ENCODE results near the gene CAD. TPM values are rescaled to one million over a fixed set of nuclear protein-coding genes. Genes with fewer than 3 reads are reported as not detected.

CAD gene
- total RNA-seq, 1 experiment from 2014 or later: 6.9 TPM

DNA sequence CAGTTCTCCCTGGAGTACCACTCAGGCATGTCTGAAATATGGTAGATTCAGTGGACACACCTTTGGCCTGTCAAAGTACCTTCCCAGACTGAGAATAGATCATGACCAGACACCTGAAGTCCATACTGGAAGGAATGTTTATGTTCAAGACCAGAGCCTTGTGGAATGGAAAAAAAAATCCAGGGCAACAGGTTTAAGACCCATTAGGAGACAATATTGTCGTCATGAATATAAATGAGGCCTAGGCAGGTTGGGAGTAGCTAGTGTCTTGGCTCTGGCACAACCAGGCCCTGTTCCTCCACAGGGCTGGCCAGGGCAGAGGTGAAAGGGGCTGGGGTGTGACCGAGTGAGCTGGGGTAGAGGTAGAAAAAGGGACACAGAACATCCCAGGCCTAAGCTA lies 18.5 kb upstream of the CAD start:
- DNase-seq (ENCODE audit: low spot score): no peak

DNA sequence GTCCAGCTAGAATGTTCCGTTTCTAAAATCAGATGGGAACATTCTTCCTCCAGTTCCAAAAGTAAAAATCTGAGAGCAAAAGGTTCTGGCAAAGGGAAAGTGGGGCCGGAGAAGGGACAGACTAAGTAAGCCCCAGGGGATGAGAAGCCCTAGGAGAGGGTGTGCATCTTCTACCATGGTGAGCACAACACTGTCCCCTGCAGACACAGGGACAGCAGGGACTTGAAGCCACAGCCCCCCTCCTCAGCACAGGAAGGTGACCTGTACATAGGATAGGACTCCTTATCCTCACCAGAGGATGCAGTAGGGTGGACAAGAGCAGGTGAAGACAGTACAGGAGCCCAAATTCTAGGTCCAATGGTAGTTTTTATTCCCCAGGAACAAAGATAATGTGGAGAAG lies 17.9 kb upstream of the CAD start:
- DNase-seq (ENCODE audit: low spot score): no peak

DNA sequence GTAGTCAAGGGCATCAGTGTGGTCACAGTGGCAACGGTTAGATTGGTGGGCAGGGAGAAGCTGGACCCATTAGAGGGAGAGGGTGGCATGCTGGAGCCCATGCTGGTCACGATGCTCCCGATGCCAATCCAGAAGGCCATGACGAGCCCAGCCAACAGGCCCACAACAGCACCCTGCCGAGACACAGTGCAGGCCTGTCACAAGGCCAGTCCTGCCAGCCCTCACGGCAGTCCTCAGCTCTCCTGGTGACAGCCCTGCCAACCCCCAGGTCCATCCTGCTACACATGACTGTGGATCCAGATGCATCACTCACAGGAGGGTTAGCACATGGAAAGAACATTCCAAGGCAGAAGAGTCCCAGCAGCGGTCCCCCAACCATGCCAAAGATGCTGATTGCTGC lies 15.5 kb upstream of the CAD start:
- no peak for DNase-seq (ENCODE audit: low spot score)

DNA sequence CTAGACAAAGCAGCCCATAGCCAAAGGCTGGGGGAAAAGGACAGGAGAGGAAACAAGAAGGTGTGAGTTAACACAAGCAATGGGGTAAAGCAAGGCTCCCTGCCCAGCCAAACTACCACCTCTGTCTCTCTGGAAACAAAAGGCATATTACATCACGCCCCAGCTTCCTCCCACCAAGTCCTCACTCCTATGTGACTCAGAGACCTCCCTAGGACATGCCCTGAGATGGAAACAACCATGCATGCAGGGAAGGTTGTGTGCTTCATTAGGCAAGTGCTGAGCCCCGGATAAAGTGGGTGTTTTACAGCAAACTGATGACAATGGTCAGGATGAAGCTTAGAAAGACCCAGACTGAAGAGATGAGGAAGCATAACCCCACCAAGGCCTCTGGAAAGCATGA lies 14.3 kb upstream of the CAD start:
- no peak for DNase-seq (ENCODE audit: low spot score)

DNA sequence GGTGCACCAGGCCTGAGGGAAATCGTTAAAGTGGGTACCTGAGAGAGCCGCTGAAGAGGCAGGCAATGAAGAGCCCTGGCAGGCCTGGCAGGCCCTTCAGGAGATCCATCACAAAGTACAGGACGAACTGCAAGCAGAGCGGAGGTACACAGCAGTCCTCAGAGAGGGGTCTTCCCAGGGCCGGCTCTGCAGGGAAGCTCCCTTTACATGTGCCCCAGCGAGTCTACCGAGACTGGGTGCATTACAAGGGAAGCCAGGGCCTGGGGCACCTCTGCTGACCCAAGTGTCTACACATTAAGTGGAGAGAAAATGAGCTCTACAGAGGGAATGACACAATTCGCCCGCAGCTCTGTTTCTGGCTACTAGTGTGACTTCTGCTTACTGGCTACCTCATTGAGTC lies 13.4 kb upstream of the CAD start:
- DNase-seq (ENCODE audit: low spot score): no peak

DNA sequence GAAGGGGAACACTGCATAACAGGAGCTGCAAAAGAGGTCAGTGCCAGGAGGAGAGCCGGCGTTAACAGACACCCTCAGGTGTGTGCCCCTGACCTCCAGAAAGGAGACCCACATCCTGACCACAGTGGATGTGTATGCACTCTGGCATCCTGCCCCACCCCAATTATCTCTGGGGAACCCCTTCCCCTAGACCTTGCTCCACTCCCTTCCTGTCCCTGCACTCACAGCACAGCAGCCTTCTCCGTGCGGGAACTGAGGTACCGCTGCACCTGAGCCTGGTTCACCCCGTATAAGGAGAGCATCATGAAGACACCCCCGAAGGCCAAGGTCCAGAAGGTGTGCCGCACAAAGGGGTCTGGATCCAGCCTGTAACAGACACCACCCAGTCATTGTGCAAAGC lies 12.6 kb upstream of the CAD start:
- DNase-seq (ENCODE audit: low spot score): no peak

DNA sequence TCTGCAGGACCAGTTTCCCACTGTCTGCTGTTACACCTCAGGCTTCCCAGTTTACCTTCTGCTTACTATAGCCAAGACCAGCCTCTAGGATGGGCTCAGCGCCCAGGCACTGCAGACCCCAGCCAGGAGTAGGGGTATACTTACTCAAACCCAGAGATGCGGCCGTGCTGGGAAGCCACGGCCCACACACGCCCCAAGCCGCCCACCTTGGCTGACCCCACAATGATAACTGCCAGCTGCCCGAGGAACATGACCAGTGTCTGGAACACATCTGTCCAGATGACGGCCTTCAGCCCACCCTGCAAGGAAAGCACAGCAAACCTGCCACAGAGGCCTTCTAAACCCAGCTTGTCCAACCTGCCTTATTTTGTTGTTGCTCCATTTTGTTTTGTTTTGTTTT lies 12.0 kb upstream of the CAD start:
- DNase-seq (ENCODE audit: low spot score): no peak

DNA sequence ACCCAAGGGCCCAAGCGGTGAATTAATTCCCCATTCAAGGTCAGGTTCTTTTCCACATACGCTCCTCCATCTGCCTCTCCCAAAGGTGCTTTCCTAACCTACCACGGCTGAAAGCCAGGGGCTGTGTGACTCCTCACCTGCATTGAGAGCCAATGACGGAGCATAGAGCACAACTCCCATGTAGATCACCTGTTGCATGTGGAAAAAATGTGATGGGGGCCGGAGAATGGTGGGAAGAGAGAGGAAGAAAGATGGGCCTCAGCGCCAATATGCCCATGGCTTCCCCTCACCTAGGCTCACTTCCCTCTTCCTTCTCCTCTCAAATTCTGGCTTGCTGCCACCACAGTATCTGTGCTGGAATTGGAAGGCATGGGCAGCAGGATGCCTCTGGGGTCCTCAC lies 10.8 kb upstream of the CAD start:
- no peak for DNase-seq (ENCODE audit: low spot score)

DNA sequence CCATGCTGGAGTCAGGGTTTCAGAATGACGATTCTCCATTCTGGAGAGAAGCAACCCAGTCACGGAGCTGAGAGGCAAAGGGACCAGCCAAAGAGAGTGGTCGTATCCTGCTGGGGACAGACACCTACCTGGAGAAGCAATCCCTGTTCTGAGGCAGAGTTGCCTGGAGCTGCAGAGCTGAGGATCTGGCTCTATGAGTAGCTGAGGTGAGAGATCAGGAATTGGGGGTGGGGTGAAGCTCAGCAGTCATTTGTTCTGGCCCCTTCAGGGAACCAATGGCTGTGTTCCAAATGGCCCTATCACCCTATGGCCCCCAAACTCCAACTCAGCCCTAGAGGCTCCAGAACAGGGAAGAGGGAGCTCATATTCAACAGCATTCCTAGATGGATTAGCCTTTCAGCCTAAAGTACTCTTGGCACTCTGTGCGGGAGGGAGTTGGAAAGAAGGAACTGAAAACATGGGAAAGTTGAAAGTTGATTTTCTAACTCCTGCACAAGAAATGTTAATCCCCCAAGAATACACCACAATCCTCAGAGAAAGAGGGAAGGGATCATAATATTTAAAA lies 8.6 kb upstream of the CAD start:
- DNase-seq (ENCODE audit: low spot score): no peak

DNA sequence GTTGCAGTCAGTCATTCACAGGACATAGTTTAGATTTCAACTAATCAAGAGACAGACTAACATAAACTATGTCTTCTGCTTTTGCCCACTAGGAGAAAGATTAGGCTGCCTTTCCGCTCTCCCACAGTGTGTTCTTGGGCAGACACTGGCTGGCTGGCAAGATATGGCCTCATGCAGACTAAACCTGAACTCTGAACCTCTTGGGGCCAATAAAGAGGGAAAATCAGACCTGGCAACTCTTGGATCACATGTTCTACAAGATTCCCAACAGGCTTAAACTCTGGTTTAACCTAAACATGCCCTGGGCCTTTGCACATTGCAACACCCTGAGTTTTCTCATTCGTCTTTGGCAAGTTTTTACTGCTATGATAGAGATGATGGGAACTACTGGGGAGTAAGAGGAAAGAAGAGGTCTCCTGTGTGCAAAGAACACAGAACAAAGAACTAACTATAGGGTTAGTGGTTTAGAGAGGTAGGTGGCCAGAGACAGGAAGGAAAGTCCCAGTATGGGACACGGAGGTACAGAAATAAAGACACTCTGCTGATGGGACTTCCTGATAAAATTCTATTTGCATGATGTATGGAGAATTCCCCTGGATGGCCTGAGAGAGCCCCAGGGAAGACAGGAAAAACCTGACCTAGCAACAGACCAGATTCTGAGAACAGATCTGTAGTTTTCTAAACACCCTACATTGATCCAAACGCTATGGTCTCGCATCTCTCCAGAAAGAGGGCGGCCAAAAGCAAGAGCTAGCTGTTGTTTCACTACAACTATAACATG lies 7.4 kb upstream of the CAD start:
- no peak for DNase-seq (ENCODE audit: low spot score)

DNA sequence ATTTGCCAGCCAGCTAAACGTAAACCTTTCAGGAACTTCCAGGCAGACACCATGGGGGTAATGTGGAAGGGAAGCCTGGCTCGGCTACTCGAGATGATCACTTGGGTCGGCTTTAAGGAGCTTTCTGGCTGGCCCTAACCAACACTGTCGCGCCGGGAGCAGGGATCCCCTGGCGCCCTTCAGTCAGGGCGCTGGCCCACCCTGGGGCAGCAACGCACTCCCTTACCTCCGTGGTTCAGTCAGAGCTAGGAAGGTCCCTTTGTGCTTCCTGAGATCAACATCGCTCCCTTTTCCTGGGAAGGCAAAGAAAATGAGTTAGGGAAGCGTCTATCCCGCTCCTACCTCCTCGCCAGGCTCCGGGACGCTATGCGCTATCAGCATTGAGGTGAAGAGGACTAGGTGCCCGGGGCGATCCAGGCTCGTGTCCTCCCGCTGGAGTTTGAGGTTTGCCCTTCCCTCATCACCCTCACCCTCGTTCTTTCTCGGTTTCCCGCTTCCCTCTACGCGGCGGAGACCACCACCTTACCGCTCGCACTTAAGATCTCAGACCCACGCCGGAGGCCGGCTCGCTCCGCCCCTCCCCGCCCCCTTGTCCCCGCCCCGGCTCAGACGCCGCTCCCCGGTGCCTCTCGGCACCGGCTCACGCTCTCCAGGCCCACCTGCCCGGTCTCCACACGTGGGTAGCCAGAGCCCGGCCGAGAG lies 5.8 kb upstream of the CAD start:
- DNase-seq (ENCODE audit: low spot score): no peak

DNA sequence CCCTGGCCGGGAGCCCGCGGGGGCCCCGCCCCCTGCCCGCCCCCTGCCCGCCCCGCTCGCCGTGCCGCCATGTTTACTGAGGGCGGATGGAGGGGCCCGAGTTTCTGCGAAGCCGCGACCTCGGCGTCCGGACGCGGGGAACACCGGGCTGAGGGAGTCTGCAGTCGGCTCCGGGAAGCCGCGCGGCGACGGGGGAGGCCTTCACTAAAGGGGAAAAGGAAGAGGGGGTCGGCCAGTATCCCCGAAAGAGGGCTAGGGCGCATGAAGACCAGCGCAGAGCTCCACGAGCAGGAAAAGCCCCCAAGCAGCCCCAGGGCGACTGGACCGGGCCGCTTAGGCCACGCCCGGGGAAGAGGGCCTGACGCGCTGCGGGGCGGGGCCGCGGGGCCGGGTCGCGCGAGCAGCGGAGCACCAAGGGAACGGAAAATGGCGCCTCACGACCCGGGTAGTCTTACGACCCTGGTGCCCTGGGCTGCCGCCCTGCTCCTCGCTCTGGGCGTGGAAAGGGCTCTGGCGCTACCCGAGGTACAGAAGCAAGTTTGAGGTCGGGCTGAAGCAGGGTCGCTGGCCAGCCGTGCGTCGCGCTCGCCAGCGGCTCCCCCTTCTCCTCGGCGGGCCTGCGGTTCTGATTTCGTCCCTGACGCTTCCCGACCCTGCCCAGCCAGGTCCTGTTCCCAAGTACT lies 5.1 kb upstream of the CAD start, which contains the start of the genes ATRAID and SLC5A6:
Gene ATRAID (plus strand): TSS at position 99 of the 683 bp plus-strand sequence. CDS start 328 bp downstream, at position 427.
Gene SLC5A6 (minus strand): TSS at position 326 of the 683 bp plus-strand sequence. CDS start 4,618 bp downstream, outside the sequence.
- DNase-seq (ENCODE audit: low spot score): peak; percentile 52

DNA sequence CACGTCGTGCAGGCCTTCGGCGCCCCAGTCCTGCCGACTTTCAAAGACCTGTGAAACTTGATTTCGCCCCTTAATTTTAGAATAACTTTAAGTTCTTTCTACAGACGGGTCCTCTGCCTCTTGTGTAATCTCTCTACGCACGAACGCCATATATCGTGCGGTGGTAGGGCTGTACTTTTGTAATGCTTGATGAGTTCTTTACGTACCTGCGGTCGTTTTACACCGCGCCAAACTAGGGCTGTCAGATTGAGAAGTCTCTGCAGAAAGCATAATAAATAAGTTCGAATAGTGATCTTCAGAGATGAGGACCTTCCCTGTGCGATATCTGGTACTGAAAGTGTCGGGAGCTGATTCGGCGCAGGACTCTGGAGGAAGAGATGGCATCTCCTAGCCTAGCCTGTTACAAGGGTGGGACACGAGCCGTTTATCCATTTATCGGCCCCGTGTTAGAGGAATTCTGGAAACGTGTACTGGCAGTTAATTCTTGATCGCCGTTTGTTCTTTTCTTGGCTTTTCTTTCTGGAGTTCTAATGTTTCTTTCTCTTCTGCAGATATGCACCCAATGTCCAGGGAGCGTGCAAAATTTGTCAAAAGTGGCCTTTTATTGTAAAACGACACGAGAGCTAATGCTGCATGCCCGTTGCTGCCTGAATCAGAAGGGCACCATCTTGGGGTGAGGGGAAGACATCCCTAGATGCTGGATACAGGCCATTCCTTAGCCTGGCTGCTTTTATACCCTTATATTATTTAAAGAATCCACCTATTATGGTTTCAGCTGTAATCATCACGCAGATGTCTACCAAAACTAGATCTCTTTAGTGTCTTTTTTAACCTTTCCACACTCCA lies 4.3 kb upstream of the CAD start:
- DNase-seq (ENCODE audit: low spot score): no peak

DNA sequence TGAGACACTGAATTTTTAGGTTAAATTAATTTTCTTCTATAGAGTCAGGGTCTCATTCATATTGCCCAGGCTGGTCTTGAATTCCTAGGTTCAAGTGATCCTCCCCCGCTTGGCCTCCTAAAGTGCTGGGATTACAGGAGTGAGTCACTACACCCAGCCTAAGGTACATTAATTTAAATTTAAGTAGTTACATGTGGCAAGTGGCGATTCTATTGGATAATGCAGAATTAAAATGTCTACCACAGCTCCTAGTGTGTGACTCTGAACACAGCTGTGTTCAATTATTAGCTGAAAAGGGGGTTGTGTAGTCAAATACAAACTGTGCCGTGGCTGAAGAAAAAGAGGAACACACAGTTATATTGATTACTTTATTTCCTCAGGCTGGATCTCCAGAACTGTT lies 2.2 kb upstream of the CAD start:
- no peak for DNase-seq (ENCODE audit: low spot score)

DNA sequence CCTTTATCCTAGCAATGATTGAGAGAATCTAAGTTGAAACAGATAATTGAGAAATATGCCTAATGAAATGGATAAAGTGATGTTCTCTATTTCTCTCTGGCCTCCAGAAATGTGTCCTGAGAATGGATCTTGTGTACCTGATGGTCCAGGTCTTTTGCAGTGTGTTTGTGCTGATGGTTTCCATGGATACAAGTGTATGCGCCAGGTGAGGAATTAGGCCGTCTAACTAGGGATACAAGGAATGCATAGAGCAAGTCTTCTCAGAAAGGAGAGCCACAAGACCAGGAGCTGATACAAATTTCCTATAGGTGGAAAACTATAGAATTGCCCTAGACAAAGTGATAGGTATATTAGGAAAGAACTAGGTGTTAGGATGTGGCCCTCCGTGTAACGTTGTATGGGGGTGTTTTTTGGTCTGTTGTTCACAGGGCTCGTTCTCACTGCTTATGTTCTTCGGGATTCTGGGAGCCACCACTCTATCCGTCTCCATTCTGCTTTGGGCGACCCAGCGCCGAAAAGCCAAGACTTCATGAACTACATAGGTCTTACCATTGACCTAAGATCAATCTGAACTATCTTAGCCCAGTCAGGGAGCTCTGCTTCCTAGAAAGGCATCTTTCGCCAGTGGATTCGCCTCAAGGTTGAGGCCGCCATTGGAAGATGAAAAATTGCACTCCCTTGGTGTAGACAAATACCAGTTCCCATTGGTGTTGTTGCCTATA lies 592 bp upstream of the CAD start:
- DNase-seq (ENCODE audit: low spot score): no peak

DNA sequence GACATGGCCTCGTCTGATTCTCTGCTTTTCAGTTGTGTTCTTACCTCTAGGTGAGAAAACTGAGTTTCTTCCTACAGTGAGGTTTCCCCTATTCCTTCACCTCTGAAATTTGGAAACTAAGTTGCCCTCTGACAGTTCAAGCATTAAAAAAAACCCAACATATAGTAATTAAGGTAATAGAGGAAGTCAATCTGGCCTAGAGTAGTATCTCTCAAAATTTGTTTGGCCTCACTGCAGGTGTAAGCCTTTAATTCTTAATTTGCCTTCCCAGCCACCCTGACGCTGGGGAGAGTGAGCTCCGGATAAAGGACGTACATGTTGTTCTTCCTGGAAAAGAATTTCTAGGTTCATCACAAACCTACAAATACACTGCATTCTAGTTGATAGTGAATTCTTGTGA lies 1.4 kb downstream of the CAD start:
- no peak for DNase-seq (ENCODE audit: low spot score)

DNA sequence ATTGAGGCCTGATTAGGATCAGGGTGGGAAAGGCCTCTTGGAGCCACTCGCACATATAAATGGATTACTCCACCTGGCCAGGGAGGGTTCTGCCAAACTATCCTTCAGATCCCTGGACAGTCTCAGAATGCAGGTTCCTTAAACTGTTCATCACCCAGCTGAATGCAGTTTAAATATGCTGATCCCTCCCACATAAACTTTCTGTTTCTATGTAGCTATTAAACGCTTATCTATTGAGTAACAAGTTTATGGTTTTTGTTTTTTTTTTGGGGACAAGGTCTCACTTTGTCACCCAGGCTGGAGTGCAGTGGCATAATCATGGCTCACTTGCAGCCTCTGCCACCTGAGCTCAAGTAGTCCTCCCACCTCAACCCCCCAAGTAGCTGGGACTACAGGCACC lies 1.9 kb downstream of the CAD start:
- DNase-seq (ENCODE audit: low spot score): no peak

DNA sequence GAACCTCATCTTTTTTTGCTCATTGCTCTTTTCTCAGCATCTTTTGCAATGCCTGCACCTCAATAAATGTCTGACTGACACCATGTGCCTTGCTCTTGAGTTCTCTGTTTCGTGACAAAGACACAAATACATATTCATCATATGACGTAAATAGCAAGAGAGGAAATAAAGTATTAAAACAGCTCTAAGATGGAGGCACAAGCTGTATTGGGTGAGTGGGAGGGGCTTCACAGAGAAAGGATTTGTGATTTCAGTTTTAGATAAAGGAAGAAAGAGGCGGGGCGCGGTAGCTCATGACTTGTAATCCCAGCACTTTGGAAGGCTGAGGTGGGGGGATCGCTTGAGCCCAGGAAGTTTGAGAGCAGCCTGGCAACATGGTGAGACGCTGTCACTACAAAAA lies 2.9 kb downstream of the CAD start:
- DNase-seq (ENCODE audit: low spot score): no peak

DNA sequence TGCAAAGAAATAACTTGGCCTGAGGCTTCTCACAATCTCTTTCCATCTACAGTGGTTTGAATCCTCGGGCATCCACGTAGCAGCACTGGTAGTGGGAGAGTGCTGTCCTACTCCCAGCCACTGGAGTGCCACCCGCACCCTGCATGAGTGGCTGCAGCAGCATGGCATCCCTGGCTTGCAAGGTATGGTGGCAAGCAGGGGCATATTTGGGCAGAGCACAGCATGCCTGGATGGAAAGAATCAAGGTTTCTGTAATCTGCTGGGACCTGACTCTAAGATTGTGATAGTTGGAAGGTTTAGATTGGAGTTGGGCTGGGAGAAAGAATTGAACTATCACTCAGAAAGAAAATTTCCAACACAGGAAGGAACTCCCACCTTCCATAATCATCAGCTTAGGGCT lies 4.0 kb downstream of the CAD start:
- no peak for DNase-seq (ENCODE audit: low spot score)

DNA sequence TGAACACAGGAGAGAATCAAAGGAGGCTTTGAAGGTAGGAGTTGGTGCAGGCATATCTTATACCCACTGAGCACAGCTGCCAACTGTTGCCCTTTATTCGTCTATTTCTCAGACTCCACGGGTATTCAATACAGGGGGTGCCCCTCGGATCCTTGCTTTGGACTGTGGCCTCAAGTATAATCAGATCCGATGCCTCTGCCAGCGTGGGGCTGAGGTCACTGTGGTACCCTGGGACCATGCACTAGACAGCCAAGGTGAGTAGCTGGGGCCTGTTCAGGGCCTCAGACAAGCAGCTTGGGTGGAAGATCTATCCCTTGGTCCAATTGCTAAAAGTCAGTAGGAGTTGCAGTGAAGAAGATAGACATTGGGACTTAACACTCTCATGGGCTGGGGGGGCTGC lies 5.2 kb downstream of the CAD start:
- DNase-seq (ENCODE audit: low spot score): no peak

DNA sequence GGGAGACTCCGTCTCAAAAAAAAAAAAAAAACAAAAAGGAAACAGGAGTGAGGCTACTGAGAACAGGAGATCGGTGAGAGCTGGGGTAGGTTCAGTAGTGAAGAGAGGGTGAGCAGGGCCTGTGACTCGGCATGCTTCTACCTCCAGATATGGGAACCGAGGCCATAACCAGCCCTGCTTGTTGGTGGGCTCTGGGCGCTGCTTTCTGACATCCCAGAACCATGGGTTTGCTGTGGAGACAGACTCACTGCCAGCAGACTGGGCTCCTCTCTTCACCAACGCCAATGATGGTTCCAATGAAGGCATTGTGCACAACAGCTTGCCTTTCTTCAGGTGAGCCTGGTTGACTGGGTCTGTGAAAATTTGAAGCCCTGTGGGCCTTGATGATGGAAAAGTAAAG lies 6.2 kb downstream of the CAD start:
- no peak for DNase-seq (ENCODE audit: low spot score)
